HepG2 (cell line): ENCODE measurements around the gene RRAS2. TPM values are rescaled to one million over a fixed set of nuclear protein-coding genes. Genes with fewer than 3 reads are reported as not detected.

Experiments used
- ATAC-seq: fragments of 200-7000 bp; cut with Tn5 transposase; 3 replicates; pipeline ENCODE4 v1.9.1; 2020; ENCODE audit warnings: mild to moderate bottlenecking, moderate library complexity
- BruUV-seq: library from RNA; stranded (reverse); fragments of 400-500 nt; replicated peaks from 2 replicates; lab custom pipeline; 2021; lab: Mats Ljungman, UMichigan
- CTCF ChIA-PET: fragments of 300-600 bp; formaldehyde crosslinking; extraction: SDS; loops from one replicate; lab custom pipeline; 2021; ENCODE audit warnings: low total read pairs, inconsistent platforms, low intra/inter-chr PET ratio; lab: Yijun Ruan, JAX
- POLR2A ChIA-PET: fragments of 350-600 bp; sonication (Branson Sonifier 250); formaldehyde crosslinking; loops from one replicate; lab custom pipeline; 2020; ENCODE audit warnings: antibody characterized with exemption, inconsistent platforms; lab: Yijun Ruan, JAX
- DNase-seq: peaks from one replicate; pipeline ENCODE4 v3.0.0-alpha.2; 2015; ENCODE audit warnings: low spot score
- FAIRE-seq: peaks from 3 replicates; lab custom pipeline; 2011; peaks lifted over from hg19 to GRCh38; lab: Jason Lieb, UNC
- H2AFZ ChIP-seq: one replicate; pipeline ENCODE4 v1.6.1; 2011; ENCODE audit warnings: low read length, inconsistent platforms
- H3K27ac ChIP-seq: fragments of 300-600 bp; 3 replicates; pipeline ENCODE4 v1.8.0; 2011; ENCODE audit warnings: mixed run types, mild to moderate bottlenecking, mixed read lengths, low read length, inconsistent platforms; ENCODE audit not compliant: insufficient read depth; ENCODE audit errors: extremely low read length
- H3K27me3 ChIP-seq, 2 experiments: fragments of 200-600 bp in 1 of 2; 2 replicates in 1 of 2; 3 replicates in 1 of 2; pipeline versions ENCODE4 v1.6.0 to v1.8.0; 2011; ENCODE audit warnings: low read length in 2 of 2, mild to moderate bottlenecking in 2 of 2, moderate library complexity in 2 of 2, inconsistent platforms in 1 of 2; ENCODE audit not compliant: insufficient read depth in 2 of 2, control insufficient read depth in 1 of 2
- H3K36me3 ChIP-seq, 2 experiments: fragments of 200-600 bp in 1 of 2; replicated peaks in 1 of 2; 2 replicates in 1 of 2; 3 replicates in 1 of 2; pipeline versions ENCODE4 v1.5.1 to v1.8.0; 2011; ENCODE audit warnings: low read length in 2 of 2, inconsistent platforms in 1 of 2; ENCODE audit not compliant: insufficient read depth in 2 of 2, control insufficient read depth in 1 of 2
- H3K4me1 ChIP-seq: 2 replicates; pipeline ENCODE4 v1.5.1; 2012; ENCODE audit warnings: low read length, inconsistent platforms; ENCODE audit not compliant: insufficient read depth
- H3K4me2 ChIP-seq: 2 replicates; pipeline ENCODE4 v1.6.0; 2011; ENCODE audit warnings: low read depth, low read length, inconsistent platforms
- H3K4me3 ChIP-seq, 3 experiments: fragments of 200-600 bp in 1 of 3; sonication (generic), shearing (Covaris generic) in 1 of 3; replicated peaks in 1 of 3; 2 replicates each; pipeline ENCODE4 v1.5.1; 2011 to 2016; ENCODE audit warnings: low read length in 3 of 3, inconsistent platforms in 2 of 3, low read depth in 2 of 3, mild to moderate bottlenecking in 2 of 3, control low read depth in 1 of 3, mixed read lengths in 1 of 3; ENCODE audit not compliant: insufficient read depth in 1 of 3
- H3K79me2 ChIP-seq: one replicate; pipeline ENCODE4 v1.6.1; 2011; ENCODE audit warnings: low read length, inconsistent platforms; ENCODE audit not compliant: insufficient read depth
- H3K9ac ChIP-seq: 2 replicates; pipeline ENCODE4 v1.6.0; 2011; ENCODE audit warnings: mild to moderate bottlenecking, low read depth, low read length, inconsistent platforms; ENCODE audit not compliant: insufficient read depth
- H3K9me3 ChIP-seq: 2 replicates; pipeline ENCODE4 v1.5.1; 2012; ENCODE audit warnings: mild to moderate bottlenecking, low read length
- H4K20me1 ChIP-seq: 2 replicates; pipeline ENCODE4 v1.6.0; 2011; ENCODE audit warnings: inconsistent platforms, mild to moderate bottlenecking, low read length, moderate library complexity; ENCODE audit not compliant: insufficient read depth
- BRD4 ChIP-seq: sonication (generic); formaldehyde crosslinking; IDR thresholded peaks from 2 replicates; pipeline ENCODE4 v1.4.0; 2020; ENCODE audit warnings: missing genetic modification reagents
- BRF2 ChIP-seq: sonication (generic); formaldehyde crosslinking; IDR thresholded peaks from 2 replicates; pipeline ENCODE4 v1.8.1; 2022; ENCODE audit warnings: mild to moderate bottlenecking, missing genetic modification reagents
- CAMTA2 ChIP-seq: sonication (generic); formaldehyde crosslinking; IDR thresholded peaks from 2 replicates; pipeline ENCODE4 v1.4.0; 2020; ENCODE audit warnings: mild to moderate bottlenecking, missing genetic modification reagents, borderline replicate concordance
- RBFOX2 ChIP-seq: fragments of 200-400 bp; formaldehyde crosslinking; IDR thresholded peaks from 2 replicates; pipeline ENCODE4 v1.6.1; 2017; ENCODE audit warnings: low read depth, mild to moderate bottlenecking, low read length
- RCOR2 ChIP-seq: IDR thresholded peaks from 2 replicates; pipeline ENCODE4 v1.6.1; 2016; ENCODE audit warnings: missing biosample characterization, missing genetic modification reagents
- ZFP90 ChIP-seq: sonication (generic); formaldehyde crosslinking; IDR thresholded peaks from 2 replicates; pipeline ENCODE4 v1.8.0; 2022; ENCODE audit warnings: missing genetic modification reagents, mild to moderate bottlenecking, inconsistent platforms, borderline replicate concordance
- ZFYVE20 ChIP-seq: sonication (generic); formaldehyde crosslinking; IDR thresholded peaks from 2 replicates; pipeline ENCODE4 v1.8.0; 2023; ENCODE audit warnings: low read depth, mild to moderate bottlenecking, moderate library complexity, missing genetic modification reagents, borderline replicate concordance
- ZNF678 ChIP-seq: sonication (generic); formaldehyde crosslinking; IDR thresholded peaks from 2 replicates; pipeline ENCODE4 v1.4.0; 2020; ENCODE audit warnings: mild to moderate bottlenecking, missing genetic modification reagents
- ZNF792 ChIP-seq: IDR thresholded peaks from 2 replicates; pipeline ENCODE4 v1.6.1; 2016
- WGBS: methylation state at CpG from one replicate; pipeline ENCODE4 v1.1.6; 2017; ENCODE audit warnings: low lambda C conversion rate; 5-methylcytosine and 5-hydroxymethylcytosine counted together
- in situ Hi-C: cut with HindIII; loops from 2 replicates; pipeline ENCODE4 v1.10.0; 2017; ENCODE audit warnings: low pct_unique_long_range_greater_than_20kb; ENCODE audit not compliant: extremely low pct_ligation_motif_present
- intact Hi-C: fragments of 100-400 bp; cut with micrococcal nuclease; formaldehyde crosslinking; loops from one replicate; pipeline ENCODE4 v1.10.0; 2022; ENCODE audit not compliant: unreplicated experiment
- polyA plus RNA-seq, 8 experiments: library from polyadenylated mRNA; depleted of rRNA in 3 of 8; stranded (reverse) in 7 of 8; unstranded in 1 of 8; fragments of >200 nt; fragmentation: Illumina TruSeq in 4 of 8; extraction: Trizol in 4 of 8; gene quantifications; 2 replicates each; pipeline versions ENCODE4 v1.2.1 to v1.2.3, GENCODE V29; 2011 to 2016; ENCODE audit warnings: low read depth in 4 of 8, missing spikeins in 1 of 8, mixed read lengths in 1 of 8; ENCODE audit not compliant: insufficient read depth in 1 of 8
- total RNA-seq, 5 experiments: library from RNA; depleted of rRNA; stranded (reverse); fragments of >200 nt; fragmentation: Illumina TruSeq; extraction: Trizol; gene quantifications; 2 replicates each; pipeline ENCODE4 v1.2.3, GENCODE V29; 2016; ENCODE audit warnings: low read depth in 1 of 5
- TF ChIP-seq, protein P1 (sequence below): IDR thresholded peaks from 2 replicates; pipeline ENCODE4 v1.6.1; 2016; ENCODE audit warnings: missing compliant biosample characterization, missing genetic modification reagents, borderline replicate concordance

RRAS2 gene
- total and polyA plus RNA-seq, 2 of the 13 experiments (the other 11 are each of a cell fraction or from before 2014, with no cell fraction given), result 19.0 to 44.1 TPM

GRCh38 chr11:14255238-14255534 is 103.8 kb downstream of the RRAS2 start:
- Histone ChIP-seq H3K79me2 (no peaks in the 10 kb centered on the region), H4K20me1 (0 out of 2 replicates have a peak, but pooled peaks cover 2% of the 10 kb centered on the region), H3K4me3 (no peak overlapping the region), H3K27me3 (no peaks in the 10 kb centered on the region), H3K36me3 (no peaks in the 10 kb centered on the region), H2AFZ (no peak overlapping the region), H3K4me1 (peaks cover 11% of the 10 kb centered on the region), H3K4me2 (no peak overlapping the region), H3K9ac (no peak overlapping the region), H3K27ac (no peak overlapping the region), H3K9me3 (no peaks in the 10 kb centered on the region)
- ChIA-PET POLR2A (no interaction called here), CTCF (no interaction called here)
- BruUV-seq, result no TSS peak
- 23% methylated on average over 2 of the region's 2 CpGs for WGBS
- FAIRE-seq (no peak), DNase-seq (no peak), ATAC-seq (no peak)
- no peak for TF ChIP-seq RBFOX2
- no peak for TF ChIP-seq BRD4
- no peak for TF ChIP-seq ZFYVE20
- no peak for TF ChIP-seq ZNF678
- no peak for TF ChIP-seq BRF2 (CRISPR knock-in tag)
- TF ChIP-seq ZFP90 (CRISPR knock-in tag), result no peak
- in situ Hi-C loops, result no loop called here
- intact Hi-C loops, result no loop called here

GRCh38 chr11:14254533-14255237 is 104.3 kb downstream of the RRAS2 start:
- DNase-seq (no peak), FAIRE-seq (no peak), ATAC-seq (no peak; the same call in 2 of the 3 replicates)
- H4K20me1 ChIP-seq, result 0 out of 2 replicates have a peak, but pooled peaks cover 2% of the 10 kb centered on the region
- no peak overlapping the region for H3K4me3 ChIP-seq
- CTCF ChIA-PET, result no interaction called here
- H3K9ac ChIP-seq, result no peak overlapping the region
- H3K27ac ChIP-seq, result no peak overlapping the region
- no peaks in the 10 kb centered on the region for H3K79me2 ChIP-seq
- no peaks in the 10 kb centered on the region for H3K36me3 ChIP-seq
- WGBS, result 33% methylated on average over 10 of the region's 13 CpGs
- no peak overlapping the region for H3K4me2 ChIP-seq
- BruUV-seq, result no TSS peak
- no peak overlapping the region for H2AFZ ChIP-seq
- H3K4me1 ChIP-seq, result peaks cover 11% of the 10 kb centered on the region
- POLR2A ChIA-PET, result no interaction called here
- in situ Hi-C loops, result loop anchor here (5.0 kb wide), 1 partner anchor 482 kb away; no protein-coding TSS in a partner anchor
- intact Hi-C loops, result no loop called here
- no peaks in the 10 kb centered on the region for H3K27me3 ChIP-seq
- H3K9me3 ChIP-seq, result no peaks in the 10 kb centered on the region
- TF ChIP-seq, protein P1, sequence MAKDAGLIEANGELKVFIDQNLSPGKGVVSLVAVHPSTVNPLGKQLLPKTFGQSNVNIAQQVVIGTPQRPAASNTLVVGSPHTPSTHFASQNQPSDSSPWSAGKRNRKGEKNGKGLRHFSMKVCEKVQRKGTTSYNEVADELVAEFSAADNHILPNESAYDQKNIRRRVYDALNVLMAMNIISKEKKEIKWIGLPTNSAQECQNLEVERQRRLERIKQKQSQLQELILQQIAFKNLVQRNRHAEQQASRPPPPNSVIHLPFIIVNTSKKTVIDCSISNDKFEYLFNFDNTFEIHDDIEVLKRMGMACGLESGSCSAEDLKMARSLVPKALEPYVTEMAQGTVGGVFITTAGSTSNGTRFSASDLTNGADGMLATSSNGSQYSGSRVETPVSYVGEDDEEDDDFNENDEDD (CRISPR knock-in tag), result no peak
- TF ChIP-seq RCOR2, result no peak
- TF ChIP-seq CAMTA2 (CRISPR knock-in tag), result no peak
- TF ChIP-seq ZNF792 (CRISPR knock-in tag), result no peak
